ENCODE measurements around the gene RBP3.

The RBP3 gene

GRCh38 chr10:47363781-47364180 is 15.6 kb downstream of the RBP3 start:
- Histone ChIP-seq H3K27me3 (ENCODE audit: insufficient read depth, low read depth) (no peaks in the 10 kb centered on the region), H3K36me3 (ENCODE audit: insufficient read depth) (no peaks in the 10 kb centered on the region), H3K4me3 (IDR thresholded peaks at IDR 0.05; ENCODE audit: insufficient read depth, low read depth, low read length) (no peak overlapping the region), H3K4me1 (ENCODE audit: low read depth, poor library complexity, severe bottlenecking) (no peaks in the 10 kb centered on the region), H4K20me1 (ENCODE audit: insufficient read depth) (no peaks in the 10 kb centered on the region), H3K4me2 (no peak overlapping the region), H3K9ac (no peak overlapping the region), H3K79me2 (ENCODE audit: insufficient read depth, low read depth) (no peaks in the 10 kb centered on the region), H2AFZ (ENCODE audit: low read depth) (no peak overlapping the region), H3K27ac (no peak overlapping the region)
- TF ChIP-seq CTCF (conservative IDR thresholded peaks at IDR 0.05; ENCODE audit: low read depth, low read length): no peak

GRCh38 chr10:47364366-47364765 is 16.2 kb downstream of the RBP3 start:
- H3K27ac ChIP-seq: no peak overlapping the region
- no peaks in the 10 kb centered on the region for H3K36me3 ChIP-seq (ENCODE audit: insufficient read depth)
- no peak overlapping the region for H2AFZ ChIP-seq (ENCODE audit: low read depth)
- no peaks in the 10 kb centered on the region for H3K79me2 ChIP-seq (ENCODE audit: insufficient read depth, low read depth)
- no peak overlapping the region for H3K9ac ChIP-seq
- no peaks in the 10 kb centered on the region for H3K27me3 ChIP-seq (ENCODE audit: insufficient read depth, low read depth)
- no peak for TF ChIP-seq CTCF (conservative IDR thresholded peaks at IDR 0.05; ENCODE audit: low read depth, low read length)
- no peak overlapping the region for H3K4me3 ChIP-seq (IDR thresholded peaks at IDR 0.05; ENCODE audit: insufficient read depth, low read depth, low read length)
- no peaks in the 10 kb centered on the region for H4K20me1 ChIP-seq (ENCODE audit: insufficient read depth)
- no peaks in the 10 kb centered on the region for H3K4me1 ChIP-seq (ENCODE audit: low read depth, poor library complexity, severe bottlenecking)
- H3K4me2 ChIP-seq: no peak overlapping the region

GRCh38 chr10:47364911-47365310 is 16.7 kb downstream of the RBP3 start:
- no peak for TF ChIP-seq CTCF (conservative IDR thresholded peaks at IDR 0.05; ENCODE audit: low read depth, low read length)
- Histone ChIP-seq H3K4me3 (IDR thresholded peaks at IDR 0.05; ENCODE audit: insufficient read depth, low read depth, low read length) (no peak overlapping the region), H3K4me2 (no peak overlapping the region), H3K36me3 (ENCODE audit: insufficient read depth) (no peaks in the 10 kb centered on the region), H3K4me1 (ENCODE audit: low read depth, poor library complexity, severe bottlenecking) (no peaks in the 10 kb centered on the region), H3K27ac (no peak overlapping the region), H3K9ac (no peak overlapping the region), H2AFZ (ENCODE audit: low read depth) (no peak overlapping the region), H3K79me2 (ENCODE audit: insufficient read depth, low read depth) (no peaks in the 10 kb centered on the region), H3K27me3 (ENCODE audit: insufficient read depth, low read depth) (no peaks in the 10 kb centered on the region), H4K20me1 (ENCODE audit: insufficient read depth) (no peaks in the 10 kb centered on the region)

- H3K27me3 ChIP-seq (ENCODE audit: insufficient read depth, low read depth): no peaks in the 10 kb centered on the region
- H3K4me3 ChIP-seq (IDR thresholded peaks at IDR 0.05; ENCODE audit: insufficient read depth, low read depth, low read length): no peak overlapping the region
- no peaks in the 10 kb centered on the region for H3K79me2 ChIP-seq (ENCODE audit: insufficient read depth, low read depth)
- no peak overlapping the region for H2AFZ ChIP-seq (ENCODE audit: low read depth)
- no peaks in the 10 kb centered on the region for H3K4me1 ChIP-seq (ENCODE audit: low read depth, poor library complexity, severe bottlenecking)
- no peak overlapping the region for H3K9ac ChIP-seq
- no peaks in the 10 kb centered on the region for H3K36me3 ChIP-seq (ENCODE audit: insufficient read depth)
- H4K20me1 ChIP-seq (ENCODE audit: insufficient read depth): no peaks in the 10 kb centered on the region
- no peak overlapping the region for H3K27ac ChIP-seq
- no peak overlapping the region for H3K4me2 ChIP-seq
- TF ChIP-seq CTCF (conservative IDR thresholded peaks at IDR 0.05; ENCODE audit: low read depth, low read length): no peak
These were observed 17.4 kb downstream of the RBP3 start for GRCh38 chr10:47365431-47366180.
